Mammary epithelial cell (primary cell): ENCODE data around the gene CNN3.

Experiments
- EZH2 ChIP-seq: IDR thresholded peaks from 2 replicates; pipeline ENCODE4 v1.6.1; 2012; ENCODE audit warnings: low read length, inconsistent platforms, borderline replicate concordance
- TF ChIP-seq, protein P1 (sequence below), 2 donors: IDR thresholded peaks in 1 of 2; conservative IDR thresholded peaks in 1 of 2; 2 replicates each; pipeline ENCODE4 v1.5.1; 2011 to 2012; ENCODE audit warnings: inconsistent platforms in 2 of 2, low read length in 2 of 2, mild to moderate bottlenecking in 2 of 2, control low read depth in 1 of 2, low read depth in 1 of 2; ENCODE audit not compliant: insufficient read depth in 1 of 2; ENCODE audit errors: extremely low read depth in 1 of 2

GRCh38 chr1:94962409-94963265 is 35.7 kb upstream of the CNN3 start:
- TF ChIP-seq, protein P1, sequence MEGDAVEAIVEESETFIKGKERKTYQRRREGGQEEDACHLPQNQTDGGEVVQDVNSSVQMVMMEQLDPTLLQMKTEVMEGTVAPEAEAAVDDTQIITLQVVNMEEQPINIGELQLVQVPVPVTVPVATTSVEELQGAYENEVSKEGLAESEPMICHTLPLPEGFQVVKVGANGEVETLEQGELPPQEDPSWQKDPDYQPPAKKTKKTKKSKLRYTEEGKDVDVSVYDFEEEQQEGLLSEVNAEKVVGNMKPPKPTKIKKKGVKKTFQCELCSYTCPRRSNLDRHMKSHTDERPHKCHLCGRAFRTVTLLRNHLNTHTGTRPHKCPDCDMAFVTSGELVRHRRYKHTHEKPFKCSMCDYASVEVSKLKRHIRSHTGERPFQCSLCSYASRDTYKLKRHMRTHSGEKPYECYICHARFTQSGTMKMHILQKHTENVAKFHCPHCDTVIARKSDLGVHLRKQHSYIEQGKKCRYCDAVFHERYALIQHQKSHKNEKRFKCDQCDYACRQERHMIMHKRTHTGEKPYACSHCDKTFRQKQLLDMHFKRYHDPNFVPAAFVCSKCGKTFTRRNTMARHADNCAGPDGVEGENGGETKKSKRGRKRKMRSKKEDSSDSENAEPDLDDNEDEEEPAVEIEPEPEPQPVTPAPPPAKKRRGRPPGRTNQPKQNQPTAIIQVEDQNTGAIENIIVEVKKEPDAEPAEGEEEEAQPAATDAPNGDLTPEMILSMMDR (conservative IDR thresholded peaks at IDR 0.05 in 1 of 2, IDR thresholded peaks at IDR 0.05 in 1 of 2; ENCODE audit: extremely low read depth in 1 of 2, insufficient read depth in 1 of 2, low read depth in 1 of 2, low read length in 2 of 2), result no peak
- no peak for TF ChIP-seq EZH2
